HFFc6 (cell line): ENCODE data around the gene GNAO1. TPM values are rescaled to one million over a fixed set of nuclear protein-coding genes. Genes with fewer than 3 reads are reported as not detected.

Source experiments
- DNase-seq: peaks from one replicate; pipeline ENCODE4 v3.0.0-alpha.2; 2018
- H3K27ac Mint-ChIP-seq: 2 replicates; pipeline ENCODE4 v1.8.0; 2020; ENCODE audit warnings: mild to moderate bottlenecking, mixed read lengths
- H3K27me3 Mint-ChIP-seq: 2 replicates; pipeline ENCODE4 v1.8.0; 2021; ENCODE audit warnings: mild to moderate bottlenecking, moderate library complexity, mixed read lengths; ENCODE audit not compliant: insufficient read depth
- H3K36me3 Mint-ChIP-seq: 2 replicates; pipeline ENCODE4 v1.8.0; 2021; ENCODE audit warnings: low read depth, mixed read lengths
- H3K4me1 Mint-ChIP-seq: 2 replicates; pipeline ENCODE4 v1.8.0; 2020; ENCODE audit warnings: low read depth, mixed read lengths
- H3K4me3 Mint-ChIP-seq: 2 replicates; pipeline ENCODE4 v1.8.0; 2020; ENCODE audit warnings: mild to moderate bottlenecking, moderate library complexity, mixed read lengths
- H3K9me3 Mint-ChIP-seq: 2 replicates; pipeline ENCODE4 v1.8.0; 2020; ENCODE audit warnings: mild to moderate bottlenecking, mixed read lengths
- CTCF ChIP-seq: fragments of 200-600 bp; sonication (generic); IDR thresholded peaks from 2 replicates; pipeline ENCODE4 v1.5.0; 2021; ENCODE audit warnings: antibody characterized with exemption, mild to moderate bottlenecking
- total RNA-seq, 6 experiments: library from RNA; stranded (reverse); fragmentation: NEBNext Ultra II Directional; extraction: Animal tissue kit (Norgen Biotek cat#: 25700); gene quantifications; 2 replicates in 1 of 6; 3 replicates in 5 of 6; pipeline ENCODE4 v1.2.3, GENCODE V29; 2021

The GNAO1 gene
- total RNA-seq, 6 experiments from 2014 or later, result 0.07 to 0.48 (median 0.37) TPM; not detected in 1

GRCh38 chr16:56262148-56262547, 70.9 kb downstream of the GNAO1 start:
- H3K36me3 Mint-ChIP-seq, result no peaks in the 10 kb centered on the region
- H3K9me3 Mint-ChIP-seq, result no peaks in the 10 kb centered on the region
- DNase-seq, result no peak
- no peak overlapping the region for H3K4me3 Mint-ChIP-seq
- TF ChIP-seq CTCF, result no peak
- H3K4me1 Mint-ChIP-seq, result no peaks in the 10 kb centered on the region; the same call in 1 of the 2 replicates
- H3K27ac Mint-ChIP-seq, result no peak overlapping the region
- H3K27me3 Mint-ChIP-seq, result peaks cover 32% of the 10 kb centered on the region

- Mint-ChIP-seq H3K4me1 (no peaks in the 10 kb centered on the region; the same call in 1 of the 2 replicates), H3K27me3 (peaks cover 27% of the 10 kb centered on the region), H3K36me3 (no peaks in the 10 kb centered on the region), H3K27ac (no peak overlapping the region), H3K4me3 (no peak overlapping the region), H3K9me3 (no peaks in the 10 kb centered on the region)
- no peak for DNase-seq
- no peak for TF ChIP-seq CTCF
Measured at GRCh38 chr16:56262551-56263245, 71.4 kb downstream of the GNAO1 start.

GRCh38 chr16:56263711-56264608, 72.7 kb downstream of the GNAO1 start:
- H3K27me3 Mint-ChIP-seq, result peaks cover 23% of the 10 kb centered on the region

GRCh38 chr16:56264609-56264972, 73.3 kb downstream of the GNAO1 start:
- Mint-ChIP-seq H3K9me3 (no peaks in the 10 kb centered on the region), H3K4me1 (peaks cover 17% of the 10 kb centered on the region), H3K27me3 (peaks cover 23% of the 10 kb centered on the region), H3K4me3 (no peak overlapping the region), H3K36me3 (no peaks in the 10 kb centered on the region), H3K27ac (no peak overlapping the region)
- TF ChIP-seq CTCF, result no peak
- DNase-seq, result no peak

More at GRCh38 chr16:56263711-56264608, 72.7 kb downstream of the GNAO1 start:
- no peak for TF ChIP-seq CTCF
- peaks cover 11% of the 10 kb centered on the region for H3K4me1 Mint-ChIP-seq
- H3K9me3 Mint-ChIP-seq, result no peaks in the 10 kb centered on the region
- H3K4me3 Mint-ChIP-seq, result no peak overlapping the region
- H3K36me3 Mint-ChIP-seq, result no peaks in the 10 kb centered on the region
- no peak overlapping the region for H3K27ac Mint-ChIP-seq
- no peak for DNase-seq

GRCh38 chr16:56265184-56265583, 73.9 kb downstream of the GNAO1 start:
- Mint-ChIP-seq H3K36me3 (no peaks in the 10 kb centered on the region), H3K4me3 (no peak overlapping the region), H3K4me1 (peaks cover 23% of the 10 kb centered on the region), H3K27ac (no peak overlapping the region), H3K9me3 (no peaks in the 10 kb centered on the region), H3K27me3 (peaks cover 21% of the 10 kb centered on the region)
- DNase-seq, result no peak
- TF ChIP-seq CTCF, result no peak
